H9 (cell line): Measurements from ENCODE around the gene LMTK2. TPM values are rescaled to one million over a fixed set of nuclear protein-coding genes. Genes with fewer than 3 reads are reported as not detected.
A peak's percentile ranks its signal among the peaks of the same experiment; 100 is the strongest.

Experiments
- DNase-seq: peaks from one replicate; pipeline ENCODE4 v3.0.0-alpha.2; 2017
- H2AFZ ChIP-seq: one replicate; pipeline ENCODE4 v1.6.1; 2013; ENCODE audit warnings: mild to moderate bottlenecking, low read length, control low read depth, moderate library complexity
- H2AK5ac ChIP-seq: 2 replicates; pipeline ENCODE4 v1.6.1; 2013; ENCODE audit warnings: low read length, control low read depth, mixed read lengths; ENCODE audit not compliant: insufficient read length
- H2BK120ac ChIP-seq: one replicate; pipeline ENCODE4 v1.6.1; 2013; ENCODE audit warnings: low read depth, mild to moderate bottlenecking, low read length, control low read depth, inconsistent platforms; ENCODE audit not compliant: poor library complexity, severe bottlenecking
- H2BK12ac ChIP-seq: 2 replicates; pipeline ENCODE4 v1.6.1; 2013; ENCODE audit warnings: low read length, control low read depth, mixed read lengths, low read depth; ENCODE audit not compliant: insufficient read length
- H2BK15ac ChIP-seq: 2 replicates; pipeline ENCODE4 v1.6.1; 2013; ENCODE audit warnings: low read depth, low read length, control low read depth
- H2BK20ac ChIP-seq: one replicate; pipeline ENCODE4 v1.6.1; 2013; ENCODE audit warnings: low read depth, mild to moderate bottlenecking, low read length, control low read depth, inconsistent platforms; ENCODE audit not compliant: poor library complexity, severe bottlenecking
- H2BK5ac ChIP-seq: 2 replicates; pipeline ENCODE4 v1.6.1; 2013; ENCODE audit warnings: low read length, control low read depth, mixed read lengths; ENCODE audit not compliant: insufficient read length
- H3K14ac ChIP-seq: 2 replicates; pipeline ENCODE4 v1.6.1; 2013; ENCODE audit warnings: low read length, control low read depth; ENCODE audit not compliant: insufficient read depth
- H3K18ac ChIP-seq: 2 replicates; pipeline ENCODE4 v1.6.1; 2013; ENCODE audit warnings: low read depth, mild to moderate bottlenecking, mixed read lengths, low read length, control low read depth; ENCODE audit not compliant: insufficient read length
- H3K23ac ChIP-seq: 2 replicates; pipeline ENCODE4 v1.6.1; 2013; ENCODE audit warnings: low read length, control low read depth, mixed read lengths, low read depth; ENCODE audit not compliant: insufficient read length
- H3K23me2 ChIP-seq: 2 replicates; pipeline ENCODE4 v1.6.1; 2013; ENCODE audit warnings: low read depth, mild to moderate bottlenecking, mixed read lengths, low read length, control low read depth; ENCODE audit not compliant: insufficient read length, poor library complexity, severe bottlenecking
- H3K27ac ChIP-seq: 2 replicates; pipeline ENCODE4 v1.5.1; 2013; ENCODE audit warnings: low read length, control low read depth, mixed read lengths, low read depth; ENCODE audit not compliant: insufficient read length
- H3K27me3 ChIP-seq: 2 replicates; pipeline ENCODE4 v1.6.1; 2013; ENCODE audit warnings: low read length, control low read depth, inconsistent platforms; ENCODE audit not compliant: insufficient read depth
- H3K4ac ChIP-seq: 2 replicates; pipeline ENCODE4 v1.6.1; 2013; ENCODE audit warnings: low read depth, mild to moderate bottlenecking, control low read depth, inconsistent platforms, low read length, moderate library complexity
- H3K4me1 ChIP-seq: 2 replicates; pipeline ENCODE4 v1.6.1; 2013; ENCODE audit warnings: low read length, control low read depth, inconsistent platforms; ENCODE audit not compliant: insufficient read depth
- H3K4me2 ChIP-seq: 2 replicates; pipeline ENCODE4 v1.6.1; 2013; ENCODE audit warnings: low read length, control low read depth, mixed read lengths; ENCODE audit not compliant: insufficient read length, insufficient read depth
- H3K56ac ChIP-seq: 2 replicates; pipeline ENCODE4 v1.6.1; 2013; ENCODE audit warnings: low read depth, mild to moderate bottlenecking, mixed read lengths, low read length, control low read depth; ENCODE audit not compliant: insufficient read length
- H3K79me1 ChIP-seq: 2 replicates; pipeline ENCODE4 v1.6.1; 2013; ENCODE audit warnings: low read depth, mild to moderate bottlenecking, moderate library complexity, low read length, control low read depth, inconsistent platforms; ENCODE audit not compliant: insufficient read depth, poor library complexity, severe bottlenecking
- H3K79me2 ChIP-seq: 2 replicates; pipeline ENCODE4 v1.6.1; 2013; ENCODE audit warnings: low read length, control low read depth, inconsistent platforms; ENCODE audit not compliant: insufficient read depth
- H3K9ac ChIP-seq: 2 replicates; pipeline ENCODE4 v1.6.1; 2013; ENCODE audit warnings: low read length, control low read depth, mixed read lengths; ENCODE audit not compliant: insufficient read length; ENCODE audit errors: extremely low read depth
- H3K9me3 ChIP-seq: one replicate; pipeline ENCODE4 v1.6.1; 2013; ENCODE audit warnings: low read depth, low read length, inconsistent platforms; ENCODE audit not compliant: control insufficient read depth
- H3T11ph ChIP-seq: one replicate; pipeline ENCODE4 v1.6.1; 2013; ENCODE audit warnings: mild to moderate bottlenecking, low read length, control low read depth, inconsistent platforms
- H4K20me1 ChIP-seq: one replicate; pipeline ENCODE4 v1.6.1; 2013; ENCODE audit not compliant: control insufficient read depth, insufficient read length, insufficient read depth
- H4K5ac ChIP-seq: 2 replicates; pipeline ENCODE4 v1.6.1; 2013; ENCODE audit warnings: low read depth, mild to moderate bottlenecking, mixed read lengths, low read length, control low read depth; ENCODE audit not compliant: insufficient read length
- H4K8ac ChIP-seq: replicated peaks from 2 replicates; pipeline ENCODE4 v1.6.1; 2013; ENCODE audit warnings: low read length, control low read depth, mixed read lengths, low read depth; ENCODE audit not compliant: insufficient read length
- H4K91ac ChIP-seq: 2 replicates; pipeline ENCODE4 v1.6.1; 2013; ENCODE audit warnings: low read depth, mild to moderate bottlenecking, moderate library complexity, mixed read lengths, low read length, control low read depth; ENCODE audit not compliant: insufficient read length
- H3K27ac Mint-ChIP-seq, 3 experiments: 2 replicates in 2 of 3; 3 replicates in 1 of 3; pipeline ENCODE4 v1.8.0; 2020 to 2021; ENCODE audit warnings: mixed read lengths in 3 of 3, mild to moderate bottlenecking in 1 of 3, moderate library complexity in 1 of 3
- H3K27me3 Mint-ChIP-seq: 2 replicates; pipeline ENCODE4 v1.8.0; 2021; ENCODE audit warnings: low read depth, mild to moderate bottlenecking, moderate library complexity, mixed read lengths
- H3K36me3 Mint-ChIP-seq, 3 experiments: 2 replicates in 2 of 3; 3 replicates in 1 of 3; pipeline ENCODE4 v1.8.0; 2020 to 2021; ENCODE audit warnings: low read depth in 3 of 3, mixed read lengths in 3 of 3; ENCODE audit not compliant: insufficient read depth in 1 of 3
- H3K4me1 Mint-ChIP-seq, 2 experiments: 2 replicates each; pipeline ENCODE4 v1.8.0; 2020; ENCODE audit warnings: mixed read lengths in 2 of 2
- H3K4me3 Mint-ChIP-seq, 2 experiments: 2 replicates in 1 of 2; 3 replicates in 1 of 2; pipeline ENCODE4 v1.8.0; 2020 to 2021; ENCODE audit warnings: mild to moderate bottlenecking in 2 of 2, mixed read lengths in 2 of 2, moderate library complexity in 1 of 2
- H3K9me3 Mint-ChIP-seq, 2 experiments: 2 replicates in 1 of 2; 3 replicates in 1 of 2; pipeline ENCODE4 v1.8.0; 2020; ENCODE audit warnings: mild to moderate bottlenecking in 2 of 2, mixed read lengths in 2 of 2, moderate library complexity in 1 of 2
- CTCF ChIP-seq: fragments of 200-600 bp; sonication (generic); conservative IDR thresholded peaks from 3 replicates; pipeline ENCODE4 v1.8.0; 2021; ENCODE audit warnings: antibody characterized with exemption, mild to moderate bottlenecking
- WGBS: extraction: QIAGEN DNeasy Blood & Tissue Kit; methylation state at CpG from one replicate; pipeline ENCODE4 v1.1.7; 2013; ENCODE audit warnings: missing lambda C conversion rate, low lambda C conversion rate, mixed read lengths; ENCODE audit not compliant: insufficient read length; ENCODE audit errors: extremely low coverage; 5-methylcytosine and 5-hydroxymethylcytosine counted together
- total RNA-seq: library from RNA; stranded (reverse); gene quantifications from 2 replicates; pipeline ENCODE4 v1.2.1, GENCODE V29; 2021

Gene LMTK2
- total RNA-seq, 1 experiment from 2014 or later: 24.9 TPM

GRCh38 chr7:98115746-98116525, 9.3 kb downstream of the LMTK2 start:
- Histone ChIP-seq H2BK20ac (no peak overlapping the region), H3K79me1 (peaks cover 11% of the 10 kb centered on the region), H4K8ac (no peak overlapping the region), H2BK12ac (no peak overlapping the region), H3K9me3 (no peaks in the 10 kb centered on the region), H3K18ac (no peak overlapping the region), H2AK5ac (no peak overlapping the region), H3K56ac (no peak overlapping the region), H3K4me2 (no peak overlapping the region), H3T11ph (no peak overlapping the region), H3K79me2 (peaks cover 27% of the 10 kb centered on the region; the same call in 1 of the 2 replicates), H3K9ac (no peak overlapping the region), H2BK15ac (no peak overlapping the region), H3K4ac (no peak overlapping the region), H2AFZ (no peak overlapping the region), H2BK5ac (no peak overlapping the region), H3K23ac (no peak overlapping the region), H4K91ac (no peak overlapping the region), H4K5ac (no peak overlapping the region), H3K27me3 (no peaks in the 10 kb centered on the region), H2BK120ac (no peak overlapping the region), H3K14ac (no peak overlapping the region), H4K20me1 (no peaks in the 10 kb centered on the region), H3K23me2 (no peaks in the 10 kb centered on the region), H3K4me1 (no peaks in the 10 kb centered on the region), H3K27ac (no peak overlapping the region)
- Mint-ChIP-seq H3K4me3 (no peak overlapping the region), H3K36me3 (peaks cover 0 to 9% (median 2%) of the 10 kb centered on the region in 3 experiments; a peak in 3 of 7 replicates), H3K27me3 (no peaks in the 10 kb centered on the region), H3K9me3 (no peaks in the 10 kb centered on the region), H3K4me1 (peaks cover 18 to 28% of the 10 kb centered on the region in 2 experiments), H3K27ac (peak overlapping the region in 1 of 3 experiments; percentile 37; a peak in 2 of 7 replicates)
- no CpG with 5 or more reads among the region's 10 CpGs for WGBS
- DNase-seq: no peak
- no peak for TF ChIP-seq CTCF
